ENCODE results near the gene COL4A4. TPM values are rescaled to one million over a fixed set of nuclear protein-coding genes. Genes with fewer than 3 reads are reported as not detected.

Gene COL4A4
- total RNA-seq, 1 experiment from 2014 or later, result 3.1 TPM

DNA sequence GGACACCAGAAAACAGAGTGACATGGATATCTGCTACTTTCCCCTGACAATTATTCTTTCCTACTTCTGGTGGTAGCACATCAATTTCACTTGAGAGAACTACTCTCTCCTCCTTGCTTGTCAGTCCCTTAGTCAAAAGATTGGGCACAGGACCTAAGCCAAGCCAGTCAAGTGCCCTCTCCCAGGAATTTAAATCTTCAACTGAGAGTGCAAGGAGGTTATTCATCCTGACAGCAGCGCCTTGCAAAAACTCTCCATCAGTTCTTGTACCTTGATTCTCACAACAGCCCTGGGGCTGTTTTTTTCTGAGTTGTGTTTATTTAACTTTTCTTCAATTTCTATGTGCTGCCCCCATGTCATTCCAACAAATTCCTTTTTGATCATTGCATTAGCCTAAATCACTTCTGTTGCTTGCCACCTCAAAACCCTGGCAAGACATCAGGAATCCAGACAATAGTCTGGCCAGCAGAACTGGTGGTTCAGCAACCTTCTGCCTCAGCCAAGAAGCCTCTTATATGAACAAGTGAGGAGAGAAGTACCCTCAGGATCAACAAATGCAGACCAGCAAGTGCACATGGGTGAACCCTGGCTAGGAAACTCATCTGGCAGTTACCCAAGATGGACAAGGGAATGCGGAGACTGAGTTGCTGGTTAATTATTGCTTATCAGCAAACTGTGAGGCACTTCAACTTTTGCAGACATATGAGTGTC, 19.8 kb upstream of the COL4A4 start (continued):
- TF ChIP-seq USF1 (CRISPR knock-in tag; IDR thresholded peaks at IDR 0.05) (no peak), TCF7 (CRISPR knock-in tag; IDR thresholded peaks at IDR 0.05; ENCODE audit: low read depth) (no peak), RORB (CRISPR knock-in tag; IDR thresholded peaks at IDR 0.05) (no peak), ZNF219 (CRISPR knock-in tag; IDR thresholded peaks at IDR 0.05; ENCODE audit: borderline replicate concordance) (no peak), ATF2 (CRISPR knock-in tag; IDR thresholded peaks at IDR 0.05; ENCODE audit: borderline replicate concordance, low read depth) (no peak), GABPB1 (CRISPR knock-in tag; IDR thresholded peaks at IDR 0.05) (no peak), SMAD3 (CRISPR knock-in tag; IDR thresholded peaks at IDR 0.05; ENCODE audit: borderline replicate concordance) (no peak)

DNA sequence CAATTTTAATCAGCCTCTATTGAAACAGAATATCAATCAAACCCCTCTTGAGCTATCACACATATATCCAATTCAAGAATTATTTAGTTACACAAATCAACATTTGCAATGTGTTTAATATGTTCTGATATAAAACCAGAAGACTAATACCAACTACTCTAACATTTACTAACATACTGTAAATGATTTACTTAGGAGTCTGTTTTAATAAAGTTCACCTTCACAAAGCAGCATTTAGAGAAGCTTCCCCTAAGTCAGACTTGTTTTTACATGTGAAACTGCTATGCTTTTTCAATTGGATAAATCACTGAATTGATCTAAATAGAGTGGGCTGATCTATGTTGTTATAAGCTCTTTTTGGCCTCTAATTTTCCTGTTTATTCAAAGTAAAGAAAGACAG, 18.8 kb upstream of the COL4A4 start:
- ATAC-seq (no peak), DNase-seq (ENCODE audit: low spot score) (no peak)
- Mint-ChIP-seq H3K9me3 (peaks cover 18% of the 10 kb centered on the region), H3K4me1 (peaks cover 35% of the 10 kb centered on the region), H3K27ac (no peak overlapping the region), H3K4me3 (no peak overlapping the region), H3K27me3 (ENCODE audit: low read depth) (no peaks in the 10 kb centered on the region), H3K36me3 (peaks cover 9% of the 10 kb centered on the region; the same call in 1 of the 2 replicates)
- ChIA-PET CTCF (interaction anchor here (1.2 kb wide), 1 partner anchor 56 kb away, joined by 8 read pairs; no protein-coding TSS in a partner anchor), POLR2A (no interaction called here)
- TF ChIP-seq CREM (CRISPR knock-in tag; IDR thresholded peaks at IDR 0.05) (no peak), CREB1 (CRISPR knock-in tag; IDR thresholded peaks at IDR 0.05) (no peak), GRHL2 (CRISPR knock-in tag; IDR thresholded peaks at IDR 0.05; ENCODE audit: insufficient replicate concordance, severe bottlenecking) (no peak), ZBTB21 (CRISPR knock-in tag; IDR thresholded peaks at IDR 0.05; ENCODE audit: borderline replicate concordance) (no peak)

GRCh38 chr2:227180770-227181169, 16.8 kb upstream of the COL4A4 start:
- DNase-seq (ENCODE audit: low spot score), result no peak
- no peak overlapping the region for H3K27ac Mint-ChIP-seq
- peaks cover 9% of the 10 kb centered on the region; the same call in 1 of the 2 replicates for H3K36me3 Mint-ChIP-seq
- H3K4me3 Mint-ChIP-seq, result no peak overlapping the region
- CTCF ChIA-PET, result no interaction called here
- peaks cover 16% of the 10 kb centered on the region for H3K9me3 Mint-ChIP-seq
- H3K27me3 Mint-ChIP-seq (ENCODE audit: low read depth), result no peaks in the 10 kb centered on the region
- POLR2A ChIA-PET, result no interaction called here
- ATAC-seq, result no peak
- H3K4me1 Mint-ChIP-seq, result peaks cover 22% of the 10 kb centered on the region
- TF ChIP-seq EMX1 (CRISPR knock-in tag; IDR thresholded peaks at IDR 0.05) (no peak), PREB (CRISPR knock-in tag; IDR thresholded peaks at IDR 0.05; ENCODE audit: borderline replicate concordance) (no peak), ZNF281 (CRISPR knock-in tag; IDR thresholded peaks at IDR 0.05) (no peak), FOXP1 (CRISPR knock-in tag; IDR thresholded peaks at IDR 0.05; ENCODE audit: borderline replicate concordance) (no peak), AR (CRISPR knock-in tag; IDR thresholded peaks at IDR 0.05) (no peak), ATF1 (CRISPR knock-in tag; IDR thresholded peaks at IDR 0.05) (no peak), NR2C2 (CRISPR knock-in tag; IDR thresholded peaks at IDR 0.05) (no peak), OVOL2 (CRISPR knock-in tag; IDR thresholded peaks at IDR 0.05; ENCODE audit: borderline replicate concordance) (no peak), ZNF423 (CRISPR knock-in tag; IDR thresholded peaks at IDR 0.05) (no peak), FOXK1 (CRISPR knock-in tag; IDR thresholded peaks at IDR 0.05) (no peak)
- TF ChIP-seq, protein P1, sequence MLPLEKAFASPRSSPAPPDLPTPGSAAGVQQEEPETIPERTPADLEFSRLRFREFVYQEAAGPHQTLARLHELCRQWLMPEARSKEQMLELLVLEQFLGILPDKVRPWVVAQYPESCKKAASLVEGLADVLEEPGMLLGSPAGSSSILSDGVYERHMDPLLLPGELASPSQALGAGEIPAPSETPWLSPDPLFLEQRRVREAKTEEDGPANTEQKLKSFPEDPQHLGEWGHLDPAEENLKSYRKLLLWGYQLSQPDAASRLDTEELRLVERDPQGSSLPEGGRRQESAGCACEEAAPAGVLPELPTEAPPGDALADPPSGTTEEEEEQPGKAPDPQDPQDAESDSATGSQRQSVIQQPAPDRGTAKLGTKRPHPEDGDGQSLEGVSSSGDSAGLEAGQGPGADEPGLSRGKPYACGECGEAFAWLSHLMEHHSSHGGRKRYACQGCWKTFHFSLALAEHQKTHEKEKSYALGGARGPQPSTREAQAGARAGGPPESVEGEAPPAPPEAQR (CRISPR knock-in tag; IDR thresholded peaks at IDR 0.05), result no peak
- TF ChIP-seq, protein P2, sequence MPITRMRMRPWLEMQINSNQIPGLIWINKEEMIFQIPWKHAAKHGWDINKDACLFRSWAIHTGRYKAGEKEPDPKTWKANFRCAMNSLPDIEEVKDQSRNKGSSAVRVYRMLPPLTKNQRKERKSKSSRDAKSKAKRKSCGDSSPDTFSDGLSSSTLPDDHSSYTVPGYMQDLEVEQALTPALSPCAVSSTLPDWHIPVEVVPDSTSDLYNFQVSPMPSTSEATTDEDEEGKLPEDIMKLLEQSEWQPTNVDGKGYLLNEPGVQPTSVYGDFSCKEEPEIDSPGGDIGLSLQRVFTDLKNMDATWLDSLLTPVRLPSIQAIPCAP (CRISPR knock-in tag; IDR thresholded peaks at IDR 0.05), result no peak

Measured in WTC11 (cell line).